Astrocyte of the cerebellum (primary cell): ENCODE data around the gene SH3RF3.

ENCODE experiments used
- DNase-seq: peaks from one replicate; pipeline ENCODE4 v3.0.0-alpha.2; 2011; ENCODE audit warnings: low read depth
- H3K4me3 ChIP-seq: 2 replicates; pipeline ENCODE4 v1.5.1; 2011; ENCODE audit warnings: mild to moderate bottlenecking, low read depth, low read length, moderate library complexity
- in situ Hi-C: cut with HindIII; loops from 2 replicates; pipeline ENCODE4 v1.10.0; 2017; ENCODE audit warnings: low sequenced_read_pairs
- TF ChIP-seq, protein P1 (sequence below): IDR thresholded peaks from 2 replicates; pipeline ENCODE4 v1.5.1; 2012; ENCODE audit warnings: low read length, low read depth, moderate library complexity, mild to moderate bottlenecking; ENCODE audit errors: missing control alignments

Gene SH3RF3

DNA sequence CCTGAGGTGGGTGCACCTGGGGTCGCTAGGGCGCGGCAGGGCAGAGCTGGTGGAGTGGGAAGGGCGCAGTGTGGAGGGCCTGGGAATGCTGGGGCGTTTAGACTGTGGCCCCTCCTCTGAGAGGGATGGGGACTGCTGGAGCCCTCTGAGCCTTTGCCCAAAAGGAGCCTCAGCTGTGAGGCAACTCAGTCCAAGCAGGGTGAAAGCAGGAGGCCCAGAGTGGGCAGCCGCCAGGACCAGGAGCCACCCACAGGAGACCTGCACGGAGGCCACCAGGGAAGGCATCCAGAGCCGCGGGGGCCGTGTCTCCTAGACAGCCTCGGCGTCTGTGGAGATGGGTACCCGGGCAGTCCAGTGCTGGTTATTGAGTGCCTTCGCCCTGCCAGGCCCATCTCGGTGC, 369.9 kb downstream of the SH3RF3 start:
- DNase-seq: no peak
- TF ChIP-seq, protein P1, sequence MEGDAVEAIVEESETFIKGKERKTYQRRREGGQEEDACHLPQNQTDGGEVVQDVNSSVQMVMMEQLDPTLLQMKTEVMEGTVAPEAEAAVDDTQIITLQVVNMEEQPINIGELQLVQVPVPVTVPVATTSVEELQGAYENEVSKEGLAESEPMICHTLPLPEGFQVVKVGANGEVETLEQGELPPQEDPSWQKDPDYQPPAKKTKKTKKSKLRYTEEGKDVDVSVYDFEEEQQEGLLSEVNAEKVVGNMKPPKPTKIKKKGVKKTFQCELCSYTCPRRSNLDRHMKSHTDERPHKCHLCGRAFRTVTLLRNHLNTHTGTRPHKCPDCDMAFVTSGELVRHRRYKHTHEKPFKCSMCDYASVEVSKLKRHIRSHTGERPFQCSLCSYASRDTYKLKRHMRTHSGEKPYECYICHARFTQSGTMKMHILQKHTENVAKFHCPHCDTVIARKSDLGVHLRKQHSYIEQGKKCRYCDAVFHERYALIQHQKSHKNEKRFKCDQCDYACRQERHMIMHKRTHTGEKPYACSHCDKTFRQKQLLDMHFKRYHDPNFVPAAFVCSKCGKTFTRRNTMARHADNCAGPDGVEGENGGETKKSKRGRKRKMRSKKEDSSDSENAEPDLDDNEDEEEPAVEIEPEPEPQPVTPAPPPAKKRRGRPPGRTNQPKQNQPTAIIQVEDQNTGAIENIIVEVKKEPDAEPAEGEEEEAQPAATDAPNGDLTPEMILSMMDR: no peak
- in situ Hi-C loops: no loop called here
- no peak overlapping the region for H3K4me3 ChIP-seq

DNA sequence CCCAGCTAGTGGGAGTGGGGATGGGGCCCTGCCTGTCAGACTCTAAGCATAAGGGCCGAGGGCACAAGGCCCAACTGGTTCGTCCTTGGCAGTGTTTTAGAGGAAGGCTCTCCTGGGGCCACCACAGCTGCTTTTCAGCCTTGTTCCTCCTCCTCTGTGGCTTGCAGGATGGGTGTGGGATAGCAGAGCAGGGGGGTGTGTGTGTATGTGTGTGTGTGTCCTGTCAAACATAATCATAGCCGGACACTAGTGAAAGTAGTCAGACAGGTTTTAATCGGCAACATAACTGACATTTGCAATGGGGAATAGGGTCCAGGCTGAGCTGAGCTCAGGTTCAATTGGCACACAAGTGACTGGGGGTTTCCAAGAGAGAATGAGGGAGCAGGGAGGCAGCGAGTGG, 370.6 kb downstream of the SH3RF3 start:
- no peak for DNase-seq
- TF ChIP-seq, protein P1: no peak
- in situ Hi-C loops: no loop called here
- no peak overlapping the region for H3K4me3 ChIP-seq

DNA sequence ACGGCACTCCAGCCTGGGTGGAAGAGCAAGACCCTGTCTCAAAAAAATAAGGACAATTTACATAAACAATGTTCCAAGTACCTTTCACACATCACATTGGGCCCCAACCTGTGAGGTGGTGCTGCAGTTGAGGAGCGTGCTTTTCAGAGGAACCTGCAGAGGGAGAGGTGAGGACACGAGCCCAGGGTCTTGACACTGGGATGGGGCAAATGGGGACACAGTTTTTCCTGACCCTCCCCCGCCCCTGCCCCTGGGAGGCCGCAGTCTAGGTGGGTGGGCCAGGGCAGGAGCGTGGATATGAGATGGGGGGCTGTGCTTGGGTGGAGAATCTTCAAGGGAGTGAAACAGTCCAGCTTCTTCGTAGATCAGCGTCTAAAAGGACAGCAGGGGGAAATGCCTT, 371.9 kb downstream of the SH3RF3 start:
- in situ Hi-C loops: no loop called here
- no peak for DNase-seq
- TF ChIP-seq, protein P1: no peak
- no peak overlapping the region for H3K4me3 ChIP-seq

DNA sequence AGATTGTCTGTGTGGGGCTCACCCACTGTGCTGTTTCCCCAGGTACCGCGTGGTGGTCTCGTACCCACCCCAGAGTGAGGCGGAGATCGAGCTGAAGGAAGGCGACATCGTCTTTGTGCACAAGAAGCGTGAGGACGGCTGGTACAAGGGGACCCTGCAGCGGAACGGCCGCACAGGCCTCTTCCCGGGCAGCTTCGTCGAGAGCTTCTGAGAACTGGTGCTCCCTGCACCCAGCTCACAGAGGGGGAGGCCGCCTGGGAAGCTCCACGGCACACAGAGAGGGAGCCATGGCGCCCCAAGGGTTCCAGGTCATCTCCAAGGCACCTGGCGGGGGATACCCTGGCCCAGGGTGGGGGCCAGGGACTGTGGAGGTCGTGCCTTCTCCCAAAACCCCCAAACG, 372.5 kb downstream of the SH3RF3 start:
- in situ Hi-C loops: no loop called here
- TF ChIP-seq, protein P1: no peak
- H3K4me3 ChIP-seq: no peak overlapping the region

DNA sequence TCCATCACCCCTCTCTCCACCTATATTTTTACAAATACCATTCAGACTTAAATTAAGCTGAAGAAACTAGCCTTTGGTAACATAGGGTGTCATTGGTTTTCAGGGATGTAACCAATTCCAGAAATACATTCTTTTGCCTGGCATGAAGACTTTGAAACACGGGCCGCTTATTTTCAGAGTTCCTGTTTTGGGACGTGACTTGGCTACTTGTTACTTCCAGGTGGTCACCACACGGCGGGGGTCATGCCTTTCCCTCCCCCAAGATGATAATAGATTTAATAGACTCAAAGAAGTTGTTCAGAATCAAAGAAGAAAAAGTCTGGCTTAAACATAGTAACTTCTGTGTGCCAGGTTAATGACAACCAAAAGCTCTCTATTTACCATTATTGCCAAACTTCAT, 374.2 kb downstream of the SH3RF3 start:
- DNase-seq: no peak
- TF ChIP-seq, protein P1: no peak
- H3K4me3 ChIP-seq: no peak overlapping the region
- in situ Hi-C loops: no loop called here

More for the DNA sequence above, 372.5 kb downstream of the SH3RF3 start:
- no peak for DNase-seq

DNA sequence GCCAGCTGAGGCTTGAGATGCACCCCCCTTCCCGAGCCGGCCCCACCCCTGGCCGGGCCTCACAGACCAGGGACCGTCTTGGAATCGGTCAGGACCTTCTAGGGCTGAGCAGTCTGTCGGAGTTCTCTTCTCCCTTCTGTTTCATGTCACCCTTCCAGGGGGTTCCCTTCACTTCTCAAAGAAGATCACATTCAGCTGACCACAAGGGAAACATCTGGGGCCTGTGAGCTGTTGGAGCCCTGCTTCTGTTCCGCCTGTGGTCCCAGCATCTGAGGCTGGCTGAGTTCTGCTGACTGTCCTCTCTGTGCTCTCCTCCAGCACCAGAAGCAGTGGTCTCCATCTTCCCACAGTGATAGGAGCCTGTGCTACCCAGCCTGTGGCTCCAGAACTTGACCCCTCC, 378.2 kb downstream of the SH3RF3 start:
- in situ Hi-C loops: no loop called here
- no peak for DNase-seq
- TF ChIP-seq, protein P1: no peak
- no peak overlapping the region for H3K4me3 ChIP-seq

DNA sequence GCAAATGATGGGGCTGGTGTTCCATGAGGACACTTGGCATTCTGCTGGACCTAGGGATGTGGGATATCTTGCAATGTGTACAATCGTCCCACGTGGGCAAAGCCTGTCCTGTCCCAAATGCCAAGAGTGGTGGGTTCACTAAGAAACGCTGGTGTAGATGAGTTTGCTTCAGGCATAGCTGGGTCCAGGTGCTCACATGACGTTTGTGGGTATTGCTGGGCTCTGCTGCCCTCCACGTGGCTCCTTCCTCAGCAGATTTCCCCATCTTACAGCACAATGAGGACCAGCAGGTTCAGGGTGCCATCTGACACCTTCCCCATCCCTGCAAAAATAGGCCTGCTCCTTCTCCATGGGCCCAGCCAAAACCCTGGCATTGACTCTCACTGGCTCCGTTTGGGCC, 378.8 kb downstream of the SH3RF3 start:
- TF ChIP-seq, protein P1: no peak
- in situ Hi-C loops: no loop called here
- no peak for DNase-seq
- no peak overlapping the region for H3K4me3 ChIP-seq
